Measurements from ENCODE around the gene AP3D1.

The AP3D1 gene

DNA sequence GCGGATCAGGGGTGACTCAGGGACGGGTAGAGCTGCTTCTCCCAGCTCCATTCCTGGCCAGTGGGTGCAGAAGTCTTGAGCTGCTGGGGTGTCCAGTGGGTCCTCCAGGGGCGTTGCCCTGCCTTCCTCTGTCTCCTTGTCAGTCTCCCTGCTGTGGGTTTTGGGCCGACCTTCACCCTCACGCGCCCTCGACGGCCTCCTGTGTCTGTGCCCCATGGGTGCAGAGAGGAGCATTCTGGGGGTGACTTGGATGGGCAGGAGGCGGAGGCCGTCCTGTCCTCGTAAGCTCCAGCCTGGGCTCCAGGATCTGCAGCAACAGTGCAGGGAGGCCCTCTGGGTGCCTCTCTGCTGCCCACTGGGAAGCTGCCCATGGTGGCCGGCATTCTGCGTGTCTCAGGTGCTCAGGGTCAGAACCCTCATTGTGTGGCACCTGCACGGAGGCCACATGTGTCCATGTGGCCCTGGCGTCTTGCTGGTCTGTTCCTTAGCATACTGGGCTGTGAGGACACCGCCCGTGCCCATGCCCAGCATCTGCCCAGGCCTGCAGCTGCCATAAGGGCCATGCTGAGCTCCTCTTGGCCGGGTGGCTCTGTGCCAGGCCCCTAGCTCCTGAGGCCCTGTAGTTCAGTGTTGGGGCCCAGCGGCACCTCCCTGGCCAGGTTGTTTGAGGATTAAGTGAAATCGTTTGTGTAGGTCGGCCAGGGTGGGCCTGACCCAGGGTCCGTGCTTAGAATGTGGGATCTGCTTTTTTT lies 29.7 kb upstream of the AP3D1 start:
- DNase-seq, result no peak

DNA sequence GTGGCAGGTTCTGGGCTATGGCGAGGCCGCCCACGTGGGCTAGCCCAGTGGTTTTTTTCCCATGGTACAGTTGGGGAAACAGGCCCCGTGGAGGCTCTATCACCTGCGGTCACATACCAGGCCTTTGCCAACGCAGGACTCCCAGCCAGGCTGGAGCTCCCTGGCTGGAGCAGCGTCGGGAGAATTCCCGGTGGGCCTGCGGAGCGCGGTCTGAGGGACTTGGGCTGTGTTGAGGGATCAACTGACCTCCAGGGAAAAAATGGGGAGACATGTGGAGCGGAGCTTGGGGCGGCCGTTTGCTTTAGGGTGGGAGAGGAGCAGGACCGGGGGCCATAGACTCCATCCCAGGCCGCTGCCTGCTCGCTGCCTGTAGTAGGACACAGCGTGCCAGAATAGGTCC lies 28.7 kb upstream of the AP3D1 start:
- DNase-seq, result no peak

DNA sequence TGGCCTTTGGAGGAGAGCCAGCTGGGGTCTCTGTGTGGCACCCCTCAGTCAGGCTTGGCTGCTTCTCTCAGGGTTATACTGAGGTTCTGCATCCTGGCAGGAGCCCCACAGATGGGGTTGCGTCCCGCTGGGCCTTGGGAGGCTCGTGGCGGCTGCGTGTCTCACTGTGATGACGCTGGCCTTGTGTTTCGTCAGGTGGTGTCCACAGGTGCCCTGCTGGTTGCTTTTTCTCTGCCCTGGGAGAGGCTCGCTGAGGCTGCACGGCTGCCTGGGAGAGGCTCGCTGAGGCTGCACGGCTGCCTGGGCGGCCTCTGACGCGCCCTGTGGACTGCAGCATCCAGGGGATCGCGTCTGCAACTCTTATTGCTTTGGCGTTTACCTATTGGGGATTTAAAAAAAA lies 27.7 kb upstream of the AP3D1 start:
- DNase-seq, result no peak

DNA sequence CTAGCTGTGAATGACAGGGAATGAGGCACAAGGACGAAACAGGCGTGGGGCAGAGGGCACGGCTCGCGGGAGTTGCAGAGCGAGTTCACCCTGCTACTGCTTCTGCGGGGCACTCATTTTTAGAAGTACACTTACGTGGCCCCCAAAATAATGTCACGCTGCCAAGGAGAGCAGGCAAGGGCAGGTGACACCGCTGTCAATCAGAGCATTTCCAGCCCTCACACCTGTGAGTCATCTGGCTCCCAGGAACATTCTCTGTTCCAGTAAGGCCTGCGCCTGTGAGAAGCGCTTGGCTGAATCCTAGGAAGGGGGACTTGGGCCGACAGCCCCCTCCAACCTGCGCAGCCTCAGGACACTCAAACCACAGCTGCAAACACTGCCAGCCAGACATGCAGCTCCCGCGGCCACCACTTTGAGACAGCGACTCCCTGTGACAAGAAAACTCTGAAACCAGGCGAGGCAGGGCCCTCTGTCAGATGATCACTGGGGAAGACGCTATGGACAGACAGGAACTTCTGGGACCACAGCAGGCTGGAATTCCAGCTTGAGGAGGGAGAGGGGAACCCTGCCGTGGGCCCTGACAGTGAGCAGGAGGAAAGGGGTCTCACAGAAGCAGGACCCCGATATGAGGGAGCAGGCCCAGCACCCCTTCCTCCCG lies 25.1 kb upstream of the AP3D1 start:
- DNase-seq, result no peak

DNA sequence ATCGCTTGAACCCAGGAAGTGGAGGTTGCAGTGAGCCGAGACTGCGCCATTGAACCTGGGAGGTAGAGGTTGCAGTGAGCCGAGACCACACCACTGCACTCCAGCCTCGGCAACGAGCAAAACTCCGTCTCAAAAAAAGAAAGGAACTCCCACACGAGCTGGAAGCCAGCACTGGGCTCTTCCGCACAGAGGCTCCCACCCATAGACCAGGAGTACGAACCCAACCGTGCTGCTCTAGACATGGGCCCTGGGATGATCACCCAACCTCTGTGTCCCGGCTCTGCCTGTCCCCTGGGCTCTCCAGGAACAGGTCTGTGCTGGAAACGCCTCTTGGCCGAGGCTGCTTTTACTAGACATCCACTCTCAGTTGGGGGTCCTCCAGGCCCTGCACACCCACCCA lies 24.4 kb upstream of the AP3D1 start:
- no peak for DNase-seq

DNA sequence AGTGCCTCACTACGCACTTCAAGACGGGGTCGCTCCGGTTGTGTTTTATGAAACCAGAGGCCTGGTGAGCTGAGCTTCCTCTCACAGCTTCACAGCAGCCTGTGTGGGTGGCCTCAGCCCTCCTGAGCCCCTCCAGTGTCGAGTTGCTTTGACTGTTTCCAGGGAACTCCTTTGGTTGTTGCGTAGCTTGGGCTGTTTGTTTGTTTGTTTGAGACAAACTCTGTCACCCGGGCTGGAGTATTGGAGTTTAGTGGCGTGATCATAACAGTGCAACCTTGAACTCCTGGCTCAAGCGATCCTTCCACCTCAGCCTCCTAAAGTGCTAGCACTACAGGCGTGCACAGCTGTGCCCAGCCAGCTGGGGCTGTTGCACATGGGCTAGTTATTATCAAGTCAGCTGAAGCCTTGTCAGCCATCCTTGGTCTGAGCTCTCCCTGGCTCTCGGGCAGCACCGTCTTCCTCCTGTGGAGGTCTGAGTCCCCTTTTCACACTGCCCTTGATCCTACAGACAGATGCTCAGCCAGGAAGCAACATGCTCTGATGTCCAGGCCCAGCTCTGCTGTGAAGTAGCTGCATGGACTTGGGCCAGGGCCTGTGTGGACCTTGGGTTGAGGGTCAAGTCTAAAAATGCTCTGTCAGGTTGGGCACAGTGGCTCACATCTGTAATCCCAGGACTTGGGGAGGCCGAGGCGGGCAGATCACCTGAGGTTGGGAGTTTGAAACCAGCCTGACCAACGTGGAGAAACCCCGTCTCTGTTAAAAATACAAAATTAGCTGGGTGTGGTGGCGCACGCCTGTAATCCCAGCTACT lies 22.6 kb upstream of the AP3D1 start:
- no peak for DNase-seq

DNA sequence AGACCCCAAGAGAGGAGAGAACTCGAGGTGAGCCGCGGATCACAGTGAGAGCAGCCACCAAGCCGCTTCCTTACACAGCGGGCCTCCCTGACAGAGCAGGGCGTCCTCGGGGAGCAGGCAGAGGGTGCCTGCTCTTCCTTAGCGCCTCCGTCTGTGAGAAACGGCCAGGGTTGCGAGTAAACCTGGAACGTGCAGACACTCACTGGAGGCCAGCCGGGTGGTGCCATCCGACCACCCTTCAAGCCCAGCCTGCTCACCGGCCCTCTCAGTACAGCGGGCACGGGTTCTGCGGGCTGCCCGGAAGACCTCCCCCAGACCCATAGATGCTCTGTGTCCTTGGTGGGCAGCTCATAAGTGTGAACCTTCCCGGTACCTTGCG lies 22.0 kb upstream of the AP3D1 start:
- no peak for DNase-seq

DNA sequence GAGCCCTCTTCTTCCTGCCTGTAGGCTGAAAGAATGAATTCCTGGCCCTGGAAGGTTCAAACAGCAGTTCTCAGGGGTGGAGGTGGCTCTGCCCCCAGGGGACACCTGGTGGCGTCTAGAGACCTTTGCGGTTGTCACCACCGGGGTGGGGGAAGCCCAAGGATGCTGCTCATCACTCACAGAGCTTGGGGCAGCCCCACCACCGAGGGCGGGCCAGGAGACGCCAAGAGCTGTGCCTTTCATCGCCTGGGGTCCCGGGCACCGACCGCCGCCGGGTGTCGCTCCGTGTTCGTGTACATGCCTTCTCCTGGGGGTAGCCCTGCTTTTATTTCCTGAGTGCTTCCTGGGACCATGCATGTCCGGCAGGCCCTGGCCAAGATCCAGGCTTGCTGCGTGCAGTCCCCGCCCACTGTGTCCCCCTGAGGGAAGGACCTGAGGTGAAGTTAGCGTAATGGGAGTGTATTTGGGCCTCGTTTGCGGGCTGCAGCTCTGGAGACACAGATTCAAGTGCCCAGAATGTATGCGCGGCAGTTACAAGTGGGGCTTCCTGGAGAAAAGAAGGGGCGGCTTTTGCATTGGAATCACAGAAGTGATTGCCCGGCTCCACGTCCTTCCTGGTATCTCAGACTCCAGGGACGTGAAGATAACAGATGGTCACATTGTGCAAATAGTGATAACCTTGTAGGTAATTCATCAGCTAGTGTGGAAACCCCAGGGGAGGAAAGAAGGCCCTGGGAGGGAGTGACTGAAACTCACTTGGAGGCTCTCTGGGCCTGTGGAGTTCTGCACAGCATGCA lies 20.2 kb upstream of the AP3D1 start:
- no peak for DNase-seq

DNA sequence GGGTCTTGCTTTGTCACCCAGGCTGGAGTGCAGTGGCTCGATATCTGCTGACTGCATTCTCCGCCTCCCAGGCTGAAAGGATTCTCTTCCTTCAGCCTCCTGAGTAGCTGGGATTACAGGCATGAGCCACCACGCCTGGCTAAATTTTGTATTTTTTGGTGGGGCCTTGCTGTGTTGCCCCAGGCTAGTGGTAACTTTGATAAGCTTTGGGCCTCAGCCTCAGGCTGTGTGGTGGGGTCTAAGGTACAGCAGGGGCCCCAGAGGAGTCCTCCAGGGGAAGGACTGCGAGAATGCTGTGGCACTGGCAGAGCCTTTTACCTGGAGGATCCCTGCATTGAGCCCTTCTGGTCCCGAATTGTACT lies 19.6 kb upstream of the AP3D1 start:
- no peak for DNase-seq

DNA sequence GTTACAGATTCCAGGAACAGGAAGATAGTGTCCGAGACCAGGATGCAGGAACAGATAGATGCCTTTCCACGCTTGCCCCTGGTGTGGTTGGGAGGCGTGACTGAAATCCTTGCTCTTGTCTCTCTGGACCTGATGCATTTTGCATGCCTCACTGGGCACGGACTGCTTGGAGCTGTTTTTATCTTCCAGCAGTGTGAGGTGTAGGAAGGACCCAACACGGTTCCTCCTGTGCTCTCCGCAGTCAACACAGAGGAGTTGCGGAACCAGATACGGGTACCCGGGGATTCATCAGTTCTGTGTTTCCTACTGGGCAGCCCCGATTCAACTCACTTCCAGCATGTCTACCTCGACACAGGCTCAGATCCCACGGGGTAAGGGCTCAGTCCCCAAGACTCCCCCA lies 18.9 kb upstream of the AP3D1 start:
- DNase-seq, result no peak

DNA sequence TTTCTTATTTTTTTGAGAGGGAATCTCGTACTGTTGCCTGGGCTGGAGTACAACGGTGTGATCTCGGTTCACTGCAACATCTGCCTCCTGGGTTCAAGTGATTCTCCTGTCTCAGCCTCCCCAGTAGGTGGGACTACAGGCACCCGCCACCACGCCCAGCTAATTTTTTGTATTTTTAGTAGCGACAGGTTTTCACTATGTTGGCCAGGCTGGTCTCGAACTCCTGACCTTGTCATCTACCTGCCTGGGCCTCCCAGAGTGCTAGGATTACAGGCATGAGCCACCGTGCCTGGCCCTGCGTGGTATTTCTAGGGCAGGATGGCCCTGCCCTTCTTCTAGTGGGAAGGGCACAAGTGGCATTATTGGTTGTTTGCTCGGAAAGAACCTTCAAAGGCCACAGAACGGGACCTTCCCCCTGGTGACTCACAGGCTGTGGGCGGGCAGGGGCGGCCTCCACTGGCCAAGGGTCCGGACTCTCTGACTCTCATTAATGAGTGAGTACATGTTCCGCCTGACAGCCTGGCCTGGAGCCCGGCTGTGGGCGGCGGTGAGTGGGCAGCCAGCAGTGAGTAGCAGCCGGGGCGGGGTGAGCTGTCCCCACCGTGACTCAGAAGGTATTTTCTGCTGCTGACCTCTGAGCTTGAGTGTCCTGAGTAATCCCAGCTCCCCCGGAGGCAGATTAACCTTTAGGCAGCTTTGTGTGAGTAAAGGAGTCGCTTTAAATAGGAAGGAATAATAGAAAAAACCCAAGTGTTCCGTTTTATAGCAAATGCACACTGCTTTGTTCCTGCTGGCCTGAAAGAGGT lies 17.5 kb upstream of the AP3D1 start:
- DNase-seq, result peak; percentile 95

DNA sequence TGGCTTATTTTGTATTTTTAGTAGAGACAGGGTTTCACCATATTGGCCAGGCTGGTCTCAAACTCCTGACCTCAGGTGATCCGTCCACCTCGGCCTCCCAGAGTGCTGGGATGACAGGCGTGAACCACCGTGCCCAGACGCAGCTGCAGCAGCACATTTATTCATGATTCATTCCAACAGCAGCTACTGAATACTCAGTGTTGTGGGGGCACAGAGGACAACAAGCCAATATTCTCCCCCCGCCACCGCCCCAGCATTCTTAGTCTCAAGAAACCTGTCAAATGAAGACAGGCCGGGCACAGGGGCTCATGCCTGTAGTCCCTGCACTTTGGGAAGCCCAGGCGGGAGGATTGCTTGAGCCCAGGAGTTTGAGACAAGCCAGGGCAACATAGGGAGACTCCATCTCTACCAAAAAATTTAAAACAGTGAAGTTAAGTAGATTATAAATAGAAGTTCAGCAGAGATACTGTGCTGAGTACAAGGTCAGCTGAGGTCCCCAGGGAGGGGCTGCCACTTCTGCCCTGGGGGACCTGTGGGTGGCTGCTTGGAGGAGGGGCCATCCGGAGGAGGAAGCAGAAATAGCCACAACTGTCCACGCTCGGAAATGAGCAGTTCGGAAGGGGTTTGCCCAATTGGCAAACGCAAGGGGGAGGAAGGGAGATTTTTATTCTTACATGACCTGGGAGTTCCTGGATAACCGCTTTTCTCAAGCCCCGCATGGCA lies 16.7 kb upstream of the AP3D1 start:
- peak; percentile 94 for DNase-seq

DNA sequence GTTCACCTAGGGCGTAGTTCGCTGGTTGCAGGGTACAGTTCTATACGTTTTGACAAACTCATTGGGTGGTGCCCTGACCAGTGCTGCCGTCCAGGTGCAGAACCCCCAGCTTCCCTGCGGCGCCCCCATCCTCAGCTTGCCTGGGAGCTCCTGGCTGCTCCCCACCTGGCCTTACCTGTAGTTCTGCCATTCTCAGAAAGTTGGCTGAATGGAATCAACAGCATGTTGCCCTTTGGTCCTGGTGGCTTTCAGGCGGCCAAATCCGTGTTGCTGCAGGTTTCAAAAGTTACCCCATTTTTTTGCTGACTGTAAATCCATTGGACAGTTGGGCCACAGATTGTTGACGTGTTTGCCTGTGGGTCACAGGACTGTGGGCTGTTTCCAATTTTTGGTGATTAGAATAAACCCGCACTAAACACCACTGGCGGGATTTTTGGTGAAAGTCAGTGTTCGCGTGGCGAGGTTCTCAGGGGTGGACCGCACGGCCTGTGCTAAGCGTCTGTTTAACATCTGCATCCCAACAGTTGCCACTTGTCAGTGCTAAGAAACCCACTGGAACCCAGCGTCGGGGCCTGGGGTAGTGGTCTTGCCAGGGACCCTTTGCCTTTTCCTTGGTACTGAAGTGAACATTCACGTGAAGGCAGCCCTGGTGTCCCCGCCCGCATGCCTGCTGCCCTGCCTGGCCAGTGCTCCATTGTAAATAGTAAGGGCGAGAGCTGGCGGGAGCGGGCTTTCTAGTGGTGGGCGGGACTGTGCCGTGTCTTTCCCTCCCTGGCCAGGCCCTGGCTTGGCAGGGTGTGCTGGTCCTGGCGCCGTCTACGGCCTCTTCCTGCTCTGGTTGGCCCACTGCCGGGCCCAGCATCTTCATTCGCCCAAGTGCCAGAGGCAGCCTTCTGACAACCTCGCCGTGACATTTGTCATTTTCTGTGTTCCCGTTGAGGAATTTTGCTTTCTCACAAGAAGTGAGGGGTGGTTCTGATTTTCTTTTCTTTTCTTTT lies 15.7 kb upstream of the AP3D1 start:
- peak; percentile 18 for DNase-seq

DNA sequence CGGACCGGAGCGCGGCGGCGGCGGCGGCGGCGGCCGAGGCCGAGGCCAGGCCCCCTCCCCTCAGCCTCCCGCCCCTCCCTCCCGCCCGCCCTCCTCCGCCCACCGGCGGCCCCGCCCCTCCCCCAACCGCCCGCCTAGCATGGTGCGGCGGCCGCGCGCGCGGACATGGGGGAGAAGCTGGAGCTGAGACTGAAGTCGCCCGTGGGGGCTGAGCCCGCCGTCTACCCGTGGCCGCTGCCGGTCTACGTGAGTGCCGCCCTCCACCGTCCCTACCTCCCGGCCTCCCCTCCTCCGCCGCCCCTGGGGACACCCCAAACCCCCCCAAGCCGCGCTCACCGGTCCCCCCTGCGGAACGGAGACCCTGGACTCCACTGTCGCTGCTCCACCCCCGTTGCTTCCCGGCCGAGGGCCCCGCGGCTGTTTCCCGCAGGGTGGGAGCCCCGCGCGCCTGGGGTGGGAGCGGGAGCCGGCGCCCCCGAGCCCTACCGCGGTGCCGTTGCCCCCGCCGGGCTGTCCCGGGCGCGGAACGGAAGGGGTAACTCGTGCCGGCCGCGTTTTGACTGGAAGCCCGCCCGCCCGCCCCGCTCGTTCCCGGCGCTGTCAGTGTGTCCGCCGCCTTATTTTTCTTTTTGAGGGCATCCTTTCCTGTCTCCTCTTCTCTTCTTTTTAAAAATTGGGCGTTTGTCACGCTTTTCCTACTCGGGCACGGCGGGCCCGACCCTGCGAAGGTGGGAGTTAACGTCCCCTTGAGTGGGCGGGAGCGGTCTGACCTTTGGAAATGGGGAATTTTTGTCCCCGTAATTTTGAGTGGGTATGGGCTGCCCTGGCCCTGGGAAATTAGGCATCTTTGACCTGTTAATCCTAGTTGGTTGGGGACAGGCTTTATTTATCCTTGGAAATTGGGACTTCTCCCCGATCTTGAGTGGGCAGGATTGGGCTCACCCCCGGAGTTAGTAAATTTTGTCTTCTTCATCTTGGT lies 12.9 kb upstream of the AP3D1 start:
- no peak for DNase-seq

DNA sequence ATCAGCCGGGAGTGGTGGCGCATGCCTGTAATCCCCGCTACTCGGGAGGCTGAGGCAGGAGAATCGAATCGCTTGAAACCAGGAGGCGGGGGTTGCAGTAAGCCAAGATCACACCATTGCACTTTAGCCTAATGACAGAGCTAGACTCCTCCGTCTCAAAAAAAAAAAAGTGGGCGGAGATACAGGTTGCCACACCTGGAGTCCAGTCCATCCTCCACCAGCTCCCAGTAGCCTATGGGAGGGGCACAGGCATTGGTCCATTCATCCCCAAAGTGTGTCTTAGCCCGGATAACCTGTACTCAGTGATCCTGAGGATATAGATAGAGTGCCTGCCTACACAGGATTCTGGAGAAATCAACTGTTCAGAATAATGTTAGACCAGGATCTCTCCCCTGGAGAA lies 9.0 kb upstream of the AP3D1 start:
- DNase-seq, result no peak

DNA sequence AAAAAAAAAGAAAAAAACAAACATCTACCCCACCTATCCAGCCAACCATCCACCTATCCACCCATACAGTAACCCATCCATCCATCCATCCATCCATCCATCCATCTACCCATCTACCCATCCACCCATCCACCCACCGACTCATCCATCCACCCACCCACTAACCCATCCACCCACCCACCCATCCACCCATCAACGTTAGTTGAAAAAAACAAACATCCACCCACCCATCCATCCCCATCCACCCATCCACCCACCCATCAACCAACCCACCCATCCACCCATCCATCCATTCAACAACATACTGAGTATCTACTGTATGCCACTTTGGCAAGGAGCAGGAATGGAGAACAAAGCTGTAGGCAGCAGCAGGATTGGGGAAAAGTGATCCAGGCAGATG lies 6.1 kb upstream of the AP3D1 start:
- no peak for DNase-seq

DNA sequence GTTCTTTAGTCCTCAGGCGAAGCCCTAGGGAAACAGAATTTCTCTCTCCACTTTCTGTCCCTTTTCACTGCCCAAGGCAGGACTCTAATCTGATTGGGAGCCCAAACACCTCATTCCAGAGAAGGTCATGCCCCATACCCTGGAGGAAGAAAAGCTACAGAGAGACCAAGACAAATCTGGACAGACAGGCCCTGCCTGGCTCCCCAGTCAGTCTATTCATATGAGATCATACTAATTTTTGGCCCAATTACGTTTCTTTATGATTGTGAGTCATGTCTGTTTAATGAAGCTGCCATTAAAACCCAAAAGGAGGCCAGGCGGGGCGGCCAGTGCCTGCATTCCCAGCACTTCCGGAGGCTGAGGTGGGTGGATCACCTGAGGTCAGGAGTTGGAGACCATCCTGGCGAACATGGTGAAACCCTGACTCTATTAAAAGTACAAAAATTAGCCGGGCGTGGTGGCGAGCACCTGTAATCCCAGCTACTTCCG lies 3.3 kb upstream of the AP3D1 start:
- no peak for DNase-seq

DNA sequence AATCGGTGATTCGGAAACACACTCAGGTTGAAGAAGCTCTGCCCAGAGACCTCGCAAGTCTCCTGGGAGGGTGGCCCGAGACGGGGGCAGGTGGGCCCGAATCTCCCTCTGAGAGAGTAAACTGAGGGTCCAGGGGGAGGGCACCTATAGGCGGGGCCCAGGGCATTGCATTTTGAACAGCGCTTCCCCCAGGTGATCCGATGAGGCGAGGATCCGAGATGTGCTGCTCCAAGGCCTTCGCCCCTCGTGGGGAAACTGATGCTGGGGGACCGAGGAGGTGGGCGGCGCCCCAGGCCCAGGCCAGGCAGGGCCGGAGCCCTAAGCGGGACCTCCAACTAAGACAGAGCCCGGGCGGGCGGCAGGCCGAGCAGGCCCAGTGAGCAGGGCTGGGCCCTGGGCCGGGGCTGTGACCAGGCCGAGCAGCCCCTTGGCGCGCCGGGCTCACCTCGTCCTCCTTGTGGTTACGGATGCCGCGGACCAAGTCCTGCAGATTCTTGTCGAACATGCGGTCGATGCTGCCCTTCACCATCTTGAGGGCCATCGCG lies 500 bp downstream of the AP3D1 start:
- no peak for DNase-seq

All from MV-4-11 (cell line).